WTC11 (cell line): ENCODE results near the gene MKX. TPM values are rescaled to one million over a fixed set of nuclear protein-coding genes. Genes with fewer than 3 reads are reported as not detected.
A peak's percentile ranks its signal among the peaks of the same experiment; 100 is the strongest.

Experiments
- ATAC-seq: fragments of 200-7000 bp; cut with Tn5 transposase; 2 replicates; pipeline ENCODE4 v1.10.0; 2021; ENCODE audit warnings: mild to moderate bottlenecking, moderate library complexity
- CTCF ChIA-PET: fragments of 300-600 bp; sonication (Branson Sonifier 250); formaldehyde crosslinking; loops from one replicate; lab custom pipeline; 2021; ENCODE audit warnings: antibody characterized with exemption; lab: Charles Lee
- POLR2A ChIA-PET: fragments of 350-600 bp; sonication (Branson Sonifier 250); formaldehyde crosslinking; loops from one replicate; lab custom pipeline; 2021; ENCODE audit warnings: antibody characterized with exemption; lab: Charles Lee
- DNase-seq: peaks from one replicate; pipeline ENCODE4 v3.0.0; 2021; ENCODE audit warnings: low spot score
- H3K27ac Mint-ChIP-seq: 2 replicates; pipeline ENCODE4 v1.8.0; 2021; ENCODE audit warnings: mixed read lengths
- H3K27me3 Mint-ChIP-seq: 2 replicates; pipeline ENCODE4 v1.8.0; 2021; ENCODE audit warnings: low read depth, mild to moderate bottlenecking, moderate library complexity, mixed read lengths
- H3K36me3 Mint-ChIP-seq: 2 replicates; pipeline ENCODE4 v1.8.0; 2021; ENCODE audit warnings: mixed read lengths
- H3K4me1 Mint-ChIP-seq: 2 replicates; pipeline ENCODE4 v1.8.0; 2022; ENCODE audit warnings: mixed read lengths
- H3K4me3 Mint-ChIP-seq: 2 replicates; pipeline ENCODE4 v1.8.0; 2021; ENCODE audit warnings: mild to moderate bottlenecking, moderate library complexity, mixed read lengths
- H3K9me3 Mint-ChIP-seq: 2 replicates; pipeline ENCODE4 v1.8.0; 2021; ENCODE audit warnings: mixed read lengths
- CREB1 ChIP-seq: sonication (generic); formaldehyde crosslinking; IDR thresholded peaks from 2 replicates; pipeline ENCODE4 v1.8.0; 2023; ENCODE audit warnings: mild to moderate bottlenecking, missing genetic modification reagents
- CREM ChIP-seq: sonication (generic); formaldehyde crosslinking; IDR thresholded peaks from 2 replicates; pipeline ENCODE4 v1.8.1; 2022; ENCODE audit warnings: mild to moderate bottlenecking, missing genetic modification reagents, moderate library complexity
- ESRRA ChIP-seq: sonication (generic); formaldehyde crosslinking; IDR thresholded peaks from 2 replicates; pipeline ENCODE4 v1.8.1; 2022; ENCODE audit warnings: mild to moderate bottlenecking, missing genetic modification reagents, borderline replicate concordance
- FOXJ3 ChIP-seq: sonication (generic); formaldehyde crosslinking; IDR thresholded peaks from 2 replicates; pipeline ENCODE4 v1.9.0; 2021; ENCODE audit warnings: missing genetic modification reagents, mild to moderate bottlenecking, borderline replicate concordance
- GRHL2 ChIP-seq: fragments of 250-450 bp; sonication (Bioruptor Pico); IDR thresholded peaks from 2 replicates; pipeline ENCODE4 v1.8.0; 2022; ENCODE audit warnings: mild to moderate bottlenecking, moderate library complexity; ENCODE audit not compliant: insufficient replicate concordance, severe bottlenecking
- NR2C2 ChIP-seq: sonication (generic); formaldehyde crosslinking; IDR thresholded peaks from 2 replicates; pipeline ENCODE4 v1.8.0; 2022; ENCODE audit warnings: mild to moderate bottlenecking, missing genetic modification reagents
- OVOL2 ChIP-seq: fragments of 250-450 bp; sonication (Bioruptor Pico); IDR thresholded peaks from 2 replicates; pipeline ENCODE4 v1.9.0; 2021; ENCODE audit warnings: mild to moderate bottlenecking, borderline replicate concordance
- PRRX2 ChIP-seq: fragments of 250-450 bp; sonication (Bioruptor Pico); IDR thresholded peaks from 2 replicates; pipeline ENCODE4 v1.8.0; 2021; ENCODE audit warnings: mild to moderate bottlenecking
- SOX15 ChIP-seq: fragments of 250-450 bp; sonication (Bioruptor Pico); IDR thresholded peaks from 2 replicates; pipeline ENCODE4 v1.9.0; 2021; ENCODE audit warnings: mild to moderate bottlenecking
- TCF7 ChIP-seq: sonication (generic); formaldehyde crosslinking; IDR thresholded peaks from 2 replicates; pipeline ENCODE4 v1.8.0; 2022; ENCODE audit warnings: mild to moderate bottlenecking, low read depth, missing genetic modification reagents, moderate library complexity
- ZNF219 ChIP-seq: sonication (generic); formaldehyde crosslinking; IDR thresholded peaks from 2 replicates; pipeline ENCODE4 v1.8.0; 2023; ENCODE audit warnings: missing genetic modification reagents, mild to moderate bottlenecking, borderline replicate concordance
- ZNF416 ChIP-seq: fragments of 250-450 bp; sonication (Bioruptor Pico); IDR thresholded peaks from 2 replicates; pipeline ENCODE4 v1.9.0; 2021; ENCODE audit warnings: mild to moderate bottlenecking, inconsistent platforms
- total RNA-seq: library from RNA; stranded (reverse); gene quantifications from 3 replicates; pipeline ENCODE4 v1.2.3, GENCODE V29; 2021
- TF ChIP-seq, protein P1 (sequence below): sonication (generic); formaldehyde crosslinking; IDR thresholded peaks from 2 replicates; pipeline ENCODE4 v1.8.1; 2022; ENCODE audit warnings: low read depth, missing genetic modification reagents, borderline replicate concordance
- TF ChIP-seq, protein P2 (sequence below): sonication (generic); formaldehyde crosslinking; IDR thresholded peaks from 2 replicates; pipeline ENCODE4 v1.8.1; 2023; ENCODE audit warnings: mild to moderate bottlenecking, missing genetic modification reagents, borderline replicate concordance
- TF ChIP-seq, protein P3 (sequence below): fragments of 250-450 bp; sonication (Bioruptor Pico); IDR thresholded peaks from 2 replicates; pipeline ENCODE4 v1.9.0; 2021; ENCODE audit warnings: mild to moderate bottlenecking
- TF ChIP-seq, protein P4 (sequence below): sonication (generic); formaldehyde crosslinking; IDR thresholded peaks from 2 replicates; pipeline ENCODE4 v1.8.1; 2023; ENCODE audit warnings: mild to moderate bottlenecking, missing genetic modification reagents, moderate library complexity
- TF ChIP-seq, protein P5 (sequence below): sonication (generic); formaldehyde crosslinking; IDR thresholded peaks from 2 replicates; pipeline ENCODE4 v1.8.0; 2022; ENCODE audit warnings: mild to moderate bottlenecking, missing genetic modification reagents
- TF ChIP-seq, protein P6 (sequence below): sonication (generic); formaldehyde crosslinking; IDR thresholded peaks from 2 replicates; pipeline ENCODE4 v1.8.0; 2022; ENCODE audit warnings: mild to moderate bottlenecking, missing genetic modification reagents
- TF ChIP-seq, protein P7 (sequence below): sonication (generic); formaldehyde crosslinking; IDR thresholded peaks from 2 replicates; pipeline ENCODE4 v1.8.0; 2022; ENCODE audit warnings: missing genetic modification reagents

Gene MKX
- total RNA-seq, 1 experiment from 2014 or later, result 1.2 TPM

DNA sequence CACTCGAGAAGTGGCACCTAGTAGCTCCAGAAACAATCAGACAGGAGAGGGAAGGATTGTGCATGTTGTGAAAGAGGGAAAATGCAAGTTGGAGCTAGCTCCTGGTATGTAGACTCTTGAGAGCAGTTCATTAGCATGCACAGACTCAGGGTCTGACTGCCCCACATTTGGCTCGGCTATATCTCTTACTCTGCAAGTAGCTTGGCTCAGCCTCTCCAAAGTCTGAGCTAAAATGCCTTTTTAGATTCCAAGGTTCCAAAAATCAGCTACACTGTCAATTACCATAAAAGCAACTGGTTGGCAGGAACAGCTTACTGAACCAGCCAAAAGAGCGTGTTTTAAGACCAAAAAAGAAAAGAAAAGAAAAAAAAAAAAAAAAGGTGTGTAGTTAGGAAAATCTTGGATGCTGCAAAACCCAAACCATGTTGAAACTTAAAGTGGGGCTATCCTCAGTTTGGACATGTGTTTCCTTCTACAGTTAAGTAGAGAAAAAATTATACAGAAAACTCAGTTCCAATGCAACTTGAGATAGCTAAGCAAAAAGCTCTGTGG lies 65.5 kb downstream of the MKX start (continued):
- TF ChIP-seq TCF7 (CRISPR knock-in tag) (no peak), CREB1 (CRISPR knock-in tag) (no peak), OVOL2 (no peak), FOXJ3 (no peak)
- TF ChIP-seq, all 79 proteins: peak for 0

DNA sequence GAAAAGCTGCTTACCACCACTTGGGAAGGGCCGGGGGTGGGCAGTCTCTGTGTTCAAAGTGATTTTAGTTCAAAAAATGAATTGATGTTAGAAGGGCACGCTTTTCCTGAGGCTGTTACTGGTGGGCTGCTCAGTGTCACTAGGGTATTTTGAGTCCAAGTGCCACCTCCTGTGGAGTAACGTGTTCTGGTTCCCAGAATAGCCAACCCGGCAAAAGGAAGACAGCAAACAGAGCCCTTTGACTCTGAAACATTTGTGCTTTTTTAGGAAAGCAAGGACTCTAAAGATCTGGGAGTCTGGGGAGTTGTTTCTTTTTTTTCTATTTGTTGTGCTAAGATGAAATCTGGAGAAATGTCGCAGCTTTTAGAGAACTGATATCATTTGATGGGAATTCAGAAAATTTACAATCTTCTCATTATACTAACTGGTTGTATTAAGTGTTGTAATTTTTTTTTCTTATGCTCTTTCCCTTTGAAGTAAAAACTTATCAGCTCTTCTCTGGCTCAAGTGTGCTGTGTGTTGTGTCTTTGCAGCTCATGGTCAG lies 66.2 kb downstream of the MKX start:
- CTCF ChIA-PET, result interaction anchor here (0.6 to 1.2 kb wide), 3 partner anchors 121 to 310 kb away, joined by 3 to 4 read pairs (median 3); no protein-coding TSS in a partner anchor
- Mint-ChIP-seq H3K27me3 (no peaks in the 10 kb centered on the region), H3K36me3 (no peaks in the 10 kb centered on the region), H3K4me1 (peaks cover 14% of the 10 kb centered on the region), H3K9me3 (no peaks in the 10 kb centered on the region), H3K4me3 (no peak overlapping the region), H3K27ac (peak overlapping the region; percentile 52)
- DNase-seq, result no peak
- no peak for ATAC-seq
- POLR2A ChIA-PET, result no interaction called here
- TF ChIP-seq, protein P1, sequence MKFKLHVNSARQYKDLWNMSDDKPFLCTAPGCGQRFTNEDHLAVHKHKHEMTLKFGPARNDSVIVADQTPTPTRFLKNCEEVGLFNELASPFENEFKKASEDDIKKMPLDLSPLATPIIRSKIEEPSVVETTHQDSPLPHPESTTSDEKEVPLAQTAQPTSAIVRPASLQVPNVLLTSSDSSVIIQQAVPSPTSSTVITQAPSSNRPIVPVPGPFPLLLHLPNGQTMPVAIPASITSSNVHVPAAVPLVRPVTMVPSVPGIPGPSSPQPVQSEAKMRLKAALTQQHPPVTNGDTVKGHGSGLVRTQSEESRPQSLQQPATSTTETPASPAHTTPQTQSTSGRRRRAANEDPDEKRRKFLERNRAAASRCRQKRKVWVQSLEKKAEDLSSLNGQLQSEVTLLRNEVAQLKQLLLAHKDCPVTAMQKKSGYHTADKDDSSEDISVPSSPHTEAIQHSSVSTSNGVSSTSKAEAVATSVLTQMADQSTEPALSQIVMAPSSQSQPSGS, result no peak
- TF ChIP-seq FOXJ3 (no peak), SOX15 (no peak), PRRX2 (no peak), ZNF219 (CRISPR knock-in tag) (no peak), ESRRA (no peak), CREM (no peak), ZNF416 (no peak), NR2C2 (CRISPR knock-in tag) (no peak), GRHL2 (CRISPR knock-in tag) (no peak)
- TF ChIP-seq, protein P2, sequence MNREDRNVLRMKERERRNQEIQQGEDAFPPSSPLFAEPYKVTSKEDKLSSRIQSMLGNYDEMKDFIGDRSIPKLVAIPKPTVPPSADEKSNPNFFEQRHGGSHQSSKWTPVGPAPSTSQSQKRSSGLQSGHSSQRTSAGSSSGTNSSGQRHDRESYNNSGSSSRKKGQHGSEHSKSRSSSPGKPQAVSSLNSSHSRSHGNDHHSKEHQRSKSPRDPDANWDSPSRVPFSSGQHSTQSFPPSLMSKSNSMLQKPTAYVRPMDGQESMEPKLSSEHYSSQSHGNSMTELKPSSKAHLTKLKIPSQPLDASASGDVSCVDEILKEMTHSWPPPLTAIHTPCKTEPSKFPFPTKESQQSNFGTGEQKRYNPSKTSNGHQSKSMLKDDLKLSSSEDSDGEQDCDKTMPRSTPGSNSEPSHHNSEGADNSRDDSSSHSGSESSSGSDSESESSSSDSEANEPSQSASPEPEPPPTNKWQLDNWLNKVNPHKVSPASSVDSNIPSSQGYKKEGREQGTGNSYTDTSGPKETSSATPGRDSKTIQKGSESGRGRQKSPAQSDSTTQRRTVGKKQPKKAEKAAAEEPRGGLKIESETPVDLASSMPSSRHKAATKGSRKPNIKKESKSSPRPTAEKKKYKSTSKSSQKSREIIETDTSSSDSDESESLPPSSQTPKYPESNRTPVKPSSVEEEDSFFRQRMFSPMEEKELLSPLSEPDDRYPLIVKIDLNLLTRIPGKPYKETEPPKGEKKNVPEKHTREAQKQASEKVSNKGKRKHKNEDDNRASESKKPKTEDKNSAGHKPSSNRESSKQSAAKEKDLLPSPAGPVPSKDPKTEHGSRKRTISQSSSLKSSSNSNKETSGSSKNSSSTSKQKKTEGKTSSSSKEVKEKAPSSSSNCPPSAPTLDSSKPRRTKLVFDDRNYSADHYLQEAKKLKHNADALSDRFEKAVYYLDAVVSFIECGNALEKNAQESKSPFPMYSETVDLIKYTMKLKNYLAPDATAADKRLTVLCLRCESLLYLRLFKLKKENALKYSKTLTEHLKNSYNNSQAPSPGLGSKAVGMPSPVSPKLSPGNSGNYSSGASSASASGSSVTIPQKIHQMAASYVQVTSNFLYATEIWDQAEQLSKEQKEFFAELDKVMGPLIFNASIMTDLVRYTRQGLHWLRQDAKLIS (CRISPR knock-in tag), result no peak
- TF ChIP-seq, protein P3, sequence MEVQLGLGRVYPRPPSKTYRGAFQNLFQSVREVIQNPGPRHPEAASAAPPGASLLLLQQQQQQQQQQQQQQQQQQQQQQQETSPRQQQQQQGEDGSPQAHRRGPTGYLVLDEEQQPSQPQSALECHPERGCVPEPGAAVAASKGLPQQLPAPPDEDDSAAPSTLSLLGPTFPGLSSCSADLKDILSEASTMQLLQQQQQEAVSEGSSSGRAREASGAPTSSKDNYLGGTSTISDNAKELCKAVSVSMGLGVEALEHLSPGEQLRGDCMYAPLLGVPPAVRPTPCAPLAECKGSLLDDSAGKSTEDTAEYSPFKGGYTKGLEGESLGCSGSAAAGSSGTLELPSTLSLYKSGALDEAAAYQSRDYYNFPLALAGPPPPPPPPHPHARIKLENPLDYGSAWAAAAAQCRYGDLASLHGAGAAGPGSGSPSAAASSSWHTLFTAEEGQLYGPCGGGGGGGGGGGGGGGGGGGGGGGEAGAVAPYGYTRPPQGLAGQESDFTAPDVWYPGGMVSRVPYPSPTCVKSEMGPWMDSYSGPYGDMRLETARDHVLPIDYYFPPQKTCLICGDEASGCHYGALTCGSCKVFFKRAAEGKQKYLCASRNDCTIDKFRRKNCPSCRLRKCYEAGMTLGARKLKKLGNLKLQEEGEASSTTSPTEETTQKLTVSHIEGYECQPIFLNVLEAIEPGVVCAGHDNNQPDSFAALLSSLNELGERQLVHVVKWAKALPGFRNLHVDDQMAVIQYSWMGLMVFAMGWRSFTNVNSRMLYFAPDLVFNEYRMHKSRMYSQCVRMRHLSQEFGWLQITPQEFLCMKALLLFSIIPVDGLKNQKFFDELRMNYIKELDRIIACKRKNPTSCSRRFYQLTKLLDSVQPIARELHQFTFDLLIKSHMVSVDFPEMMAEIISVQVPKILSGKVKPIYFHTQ (CRISPR knock-in tag), result no peak
- TF ChIP-seq, protein P4, sequence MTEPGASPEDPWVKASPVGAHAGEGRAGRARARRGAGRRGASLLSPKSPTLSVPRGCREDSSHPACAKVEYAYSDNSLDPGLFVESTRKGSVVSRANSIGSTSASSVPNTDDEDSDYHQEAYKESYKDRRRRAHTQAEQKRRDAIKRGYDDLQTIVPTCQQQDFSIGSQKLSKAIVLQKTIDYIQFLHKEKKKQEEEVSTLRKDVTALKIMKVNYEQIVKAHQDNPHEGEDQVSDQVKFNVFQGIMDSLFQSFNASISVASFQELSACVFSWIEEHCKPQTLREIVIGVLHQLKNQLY (CRISPR knock-in tag), result no peak
- TF ChIP-seq, protein P5, sequence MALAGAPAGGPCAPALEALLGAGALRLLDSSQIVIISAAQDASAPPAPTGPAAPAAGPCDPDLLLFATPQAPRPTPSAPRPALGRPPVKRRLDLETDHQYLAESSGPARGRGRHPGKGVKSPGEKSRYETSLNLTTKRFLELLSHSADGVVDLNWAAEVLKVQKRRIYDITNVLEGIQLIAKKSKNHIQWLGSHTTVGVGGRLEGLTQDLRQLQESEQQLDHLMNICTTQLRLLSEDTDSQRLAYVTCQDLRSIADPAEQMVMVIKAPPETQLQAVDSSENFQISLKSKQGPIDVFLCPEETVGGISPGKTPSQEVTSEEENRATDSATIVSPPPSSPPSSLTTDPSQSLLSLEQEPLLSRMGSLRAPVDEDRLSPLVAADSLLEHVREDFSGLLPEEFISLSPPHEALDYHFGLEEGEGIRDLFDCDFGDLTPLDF (CRISPR knock-in tag), result no peak
- TF ChIP-seq, protein P6, sequence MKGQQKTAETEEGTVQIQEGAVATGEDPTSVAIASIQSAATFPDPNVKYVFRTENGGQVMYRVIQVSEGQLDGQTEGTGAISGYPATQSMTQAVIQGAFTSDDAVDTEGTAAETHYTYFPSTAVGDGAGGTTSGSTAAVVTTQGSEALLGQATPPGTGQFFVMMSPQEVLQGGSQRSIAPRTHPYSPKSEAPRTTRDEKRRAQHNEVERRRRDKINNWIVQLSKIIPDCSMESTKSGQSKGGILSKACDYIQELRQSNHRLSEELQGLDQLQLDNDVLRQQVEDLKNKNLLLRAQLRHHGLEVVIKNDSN (CRISPR knock-in tag), result no peak
- TF ChIP-seq, protein P7, sequence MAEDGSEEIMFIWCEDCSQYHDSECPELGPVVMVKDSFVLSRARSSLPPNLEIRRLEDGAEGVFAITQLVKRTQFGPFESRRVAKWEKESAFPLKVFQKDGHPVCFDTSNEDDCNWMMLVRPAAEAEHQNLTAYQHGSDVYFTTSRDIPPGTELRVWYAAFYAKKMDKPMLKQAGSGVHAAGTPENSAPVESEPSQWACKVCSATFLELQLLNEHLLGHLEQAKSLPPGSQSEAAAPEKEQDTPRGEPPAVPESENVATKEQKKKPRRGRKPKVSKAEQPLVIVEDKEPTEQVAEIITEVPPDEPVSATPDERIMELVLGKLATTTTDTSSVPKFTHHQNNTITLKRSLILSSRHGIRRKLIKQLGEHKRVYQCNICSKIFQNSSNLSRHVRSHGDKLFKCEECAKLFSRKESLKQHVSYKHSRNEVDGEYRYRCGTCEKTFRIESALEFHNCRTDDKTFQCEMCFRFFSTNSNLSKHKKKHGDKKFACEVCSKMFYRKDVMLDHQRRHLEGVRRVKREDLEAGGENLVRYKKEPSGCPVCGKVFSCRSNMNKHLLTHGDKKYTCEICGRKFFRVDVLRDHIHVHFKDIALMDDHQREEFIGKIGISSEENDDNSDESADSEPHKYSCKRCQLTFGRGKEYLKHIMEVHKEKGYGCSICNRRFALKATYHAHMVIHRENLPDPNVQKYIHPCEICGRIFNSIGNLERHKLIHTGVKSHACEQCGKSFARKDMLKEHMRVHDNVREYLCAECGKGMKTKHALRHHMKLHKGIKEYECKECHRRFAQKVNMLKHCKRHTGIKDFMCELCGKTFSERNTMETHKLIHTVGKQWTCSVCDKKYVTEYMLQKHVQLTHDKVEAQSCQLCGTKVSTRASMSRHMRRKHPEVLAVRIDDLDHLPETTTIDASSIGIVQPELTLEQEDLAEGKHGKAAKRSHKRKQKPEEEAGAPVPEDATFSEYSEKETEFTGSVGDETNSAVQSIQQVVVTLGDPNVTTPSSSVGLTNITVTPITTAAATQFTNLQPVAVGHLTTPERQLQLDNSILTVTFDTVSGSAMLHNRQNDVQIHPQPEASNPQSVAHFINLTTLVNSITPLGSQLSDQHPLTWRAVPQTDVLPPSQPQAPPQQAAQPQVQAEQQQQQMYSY (CRISPR knock-in tag), result no peak
